Measurements from ENCODE around the gene ZNF423.
"Not testable (repeated sequence)": the region's sequence is repeated elsewhere in the genome, so short reads cannot be mapped to it uniquely, and the experiment has no call there.

ZNF423 gene

DNA sequence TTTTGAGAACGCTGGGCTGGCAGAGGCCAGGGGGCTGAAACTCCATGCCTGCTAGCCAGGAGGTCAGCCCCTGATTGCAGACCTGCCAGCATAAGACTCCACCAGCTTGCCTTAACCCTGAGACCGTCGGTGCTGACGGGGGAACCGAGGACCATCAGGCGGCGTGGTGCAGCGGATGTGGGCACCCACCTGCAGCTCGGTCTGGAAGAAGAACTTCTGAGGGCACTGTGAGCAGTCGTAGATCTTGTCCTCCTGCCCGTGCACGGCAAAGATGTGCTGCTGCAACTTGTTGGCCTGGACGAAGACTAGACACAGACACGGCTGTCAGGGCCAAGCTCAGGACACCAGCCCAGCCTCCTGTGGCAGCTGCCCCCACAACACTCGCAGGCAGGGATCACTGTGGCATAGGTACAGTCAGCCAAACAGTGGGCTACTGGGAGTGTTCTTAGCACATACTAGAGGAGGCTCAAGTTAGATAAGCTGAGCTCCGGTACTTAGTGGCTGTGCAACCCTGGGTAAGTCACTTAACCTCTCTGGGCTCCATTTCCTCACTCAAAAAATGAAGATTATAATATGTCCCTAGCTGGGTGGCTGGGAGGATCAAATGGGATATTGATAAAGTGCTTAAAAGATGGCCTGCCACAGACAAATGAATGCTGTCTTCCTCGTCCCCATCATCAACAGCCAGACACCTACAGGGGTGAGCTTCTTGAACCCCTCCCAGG is 332.3 kb downstream of the ZNF423 start:
- no peak for DNase-seq

DNA sequence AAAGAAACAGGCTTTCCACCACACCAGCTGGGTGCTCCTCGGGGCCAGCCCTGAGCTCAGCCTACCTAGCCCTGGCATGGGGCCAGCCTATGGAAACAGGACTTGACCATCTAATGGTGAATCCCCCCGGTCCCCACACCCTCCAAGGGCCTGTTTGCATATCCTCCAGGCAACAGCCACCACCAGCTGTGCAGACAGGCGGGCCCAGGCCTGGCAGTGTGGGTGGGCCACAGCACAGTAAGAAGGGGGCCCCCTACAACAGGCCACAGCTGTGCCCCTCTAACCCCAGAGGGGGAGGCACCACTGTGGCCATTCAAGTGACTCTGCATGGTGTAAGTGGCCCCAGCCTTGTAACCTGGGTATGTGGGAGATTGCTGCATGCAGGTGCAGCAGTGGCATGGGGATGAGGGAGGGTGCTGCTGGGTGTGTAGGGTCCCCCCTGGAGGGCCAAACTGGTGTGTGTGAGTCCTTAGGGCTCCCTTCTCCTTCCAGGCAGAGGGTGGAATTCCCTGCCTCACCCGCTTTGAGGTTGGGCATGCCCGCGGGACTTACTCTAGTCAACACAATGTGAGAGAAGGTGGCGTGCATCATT is 334.1 kb downstream of the ZNF423 start:
- no peak for DNase-seq

DNA sequence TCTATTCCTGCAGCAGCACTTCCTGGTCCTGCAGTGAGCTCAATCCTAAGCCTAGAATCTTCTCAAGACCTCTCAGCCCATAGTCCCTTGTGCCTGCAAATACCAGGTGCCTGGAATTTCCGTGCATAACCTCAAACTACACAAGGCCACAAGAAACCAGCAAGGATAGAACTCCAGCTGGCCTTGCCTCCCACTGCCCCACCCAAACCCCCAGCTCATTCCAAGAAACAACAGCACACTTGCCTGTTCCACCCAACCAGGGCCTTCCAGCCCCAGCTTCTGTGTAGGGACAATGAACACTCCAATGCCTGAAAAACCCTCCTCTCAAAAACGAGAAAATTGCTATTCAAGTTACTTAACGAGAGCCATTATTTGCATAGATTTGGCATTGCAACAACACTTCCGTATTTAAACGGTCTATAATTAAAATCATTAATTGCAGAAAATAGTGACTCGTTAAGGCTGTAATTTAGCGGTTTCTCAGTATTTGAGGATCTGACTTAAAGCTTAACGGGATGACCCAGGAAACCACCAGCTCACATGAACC is 335.3 kb downstream of the ZNF423 start:
- no peak for DNase-seq

DNA sequence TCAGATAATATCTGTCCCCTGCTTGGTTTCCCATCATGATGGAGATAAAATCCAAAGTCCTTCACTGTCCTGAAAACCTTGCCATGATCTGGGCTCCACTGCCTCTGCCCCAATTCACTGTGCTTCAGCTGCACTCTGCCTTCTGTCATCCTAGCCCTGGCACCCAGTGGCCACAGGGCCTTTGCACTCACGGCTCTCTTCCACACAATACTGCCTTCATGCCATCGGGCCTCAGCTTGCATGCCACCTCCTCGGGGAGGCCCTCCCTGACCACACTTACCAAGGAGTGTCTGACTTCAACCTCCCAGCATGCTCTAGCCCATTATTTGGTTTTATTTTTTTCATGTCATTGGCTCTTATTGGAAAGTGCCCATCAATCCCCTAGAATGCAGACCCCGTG is 336.2 kb downstream of the ZNF423 start:
- no peak for DNase-seq

DNA sequence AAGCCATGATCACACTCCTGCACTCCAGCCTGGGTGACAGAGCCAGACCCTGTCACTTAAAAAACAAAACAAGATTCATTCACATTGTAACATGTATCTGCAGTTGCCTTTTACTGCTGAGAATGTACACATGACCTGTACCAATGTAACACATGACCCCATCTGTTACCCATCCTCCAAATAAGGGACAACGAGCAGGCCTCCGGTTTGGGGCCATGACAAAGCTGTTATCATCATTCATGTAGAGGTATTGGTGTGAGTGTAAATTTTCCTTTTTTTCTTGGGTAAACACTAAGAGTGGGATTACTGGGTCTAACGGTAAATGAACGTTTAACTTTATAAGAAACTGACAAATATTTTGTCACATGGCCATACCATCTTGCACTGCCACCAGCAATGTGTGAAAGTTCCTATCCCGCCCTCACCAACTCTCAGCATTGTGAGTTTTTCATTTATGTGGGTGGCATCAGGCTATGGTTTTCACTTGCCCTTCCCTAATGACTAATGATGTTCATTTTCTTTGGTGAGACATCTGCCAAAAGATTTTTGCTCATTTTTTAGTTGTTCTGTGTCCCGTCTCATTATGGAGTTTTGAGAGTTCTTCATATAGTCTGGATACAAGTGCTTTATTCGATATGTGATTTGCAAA is 336.8 kb downstream of the ZNF423 start:
- DNase-seq = no peak

- no peak for DNase-seq
Measured at GRCh38 chr16:49516382-49517036, 339.4 kb downstream of the ZNF423 start.

DNA sequence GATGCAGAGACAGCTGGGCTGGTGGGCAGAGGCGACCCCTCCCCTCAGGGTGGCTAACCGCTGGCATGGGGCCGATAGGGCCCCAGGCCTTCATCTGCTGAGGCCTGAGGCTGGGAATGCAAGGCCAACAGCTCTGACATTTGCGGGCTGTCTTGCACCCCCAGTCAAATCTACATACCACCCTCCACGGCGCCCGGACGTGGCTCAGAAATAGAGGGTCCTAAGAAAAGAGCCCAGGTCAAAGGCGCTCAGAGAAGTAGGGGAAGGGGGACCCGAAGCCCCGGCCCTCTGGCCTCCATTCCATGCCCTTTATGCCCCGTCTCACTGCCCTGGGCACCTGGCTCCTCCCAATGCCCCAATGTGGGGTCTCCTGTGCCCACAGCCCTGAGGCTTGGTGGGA is 340.1 kb downstream of the ZNF423 start:
- no peak for DNase-seq

DNA sequence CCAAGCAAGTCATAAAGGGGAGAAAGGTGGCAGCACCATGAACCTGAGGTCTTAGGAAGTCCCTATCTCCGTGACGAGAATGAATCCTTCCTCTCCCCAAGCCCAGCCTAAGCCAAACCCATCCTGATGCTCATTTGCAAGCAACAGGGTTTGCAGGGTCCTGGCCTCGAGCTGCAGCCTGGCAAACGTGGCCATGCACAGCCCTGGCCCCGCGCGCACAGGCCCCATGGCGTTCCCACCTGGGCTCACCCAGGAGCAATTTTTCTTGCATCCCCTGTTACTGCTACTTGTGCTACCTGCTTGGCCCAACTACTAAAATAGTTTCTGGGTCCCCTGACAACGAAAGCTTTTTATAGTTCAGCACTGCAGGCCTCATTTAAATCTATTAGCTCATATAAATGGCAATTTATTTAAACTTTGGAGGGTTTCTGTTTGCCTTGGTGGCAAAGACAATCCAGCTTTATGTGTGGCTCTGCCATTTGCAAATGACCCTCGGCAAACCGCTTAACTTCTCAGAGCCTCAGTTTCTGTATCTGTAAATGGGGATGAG is 340.8 kb downstream of the ZNF423 start:
- DNase-seq = no peak

- no peak for DNase-seq
Measured at GRCh38 chr16:49514073-49514980, 341.6 kb downstream of the ZNF423 start.

DNA sequence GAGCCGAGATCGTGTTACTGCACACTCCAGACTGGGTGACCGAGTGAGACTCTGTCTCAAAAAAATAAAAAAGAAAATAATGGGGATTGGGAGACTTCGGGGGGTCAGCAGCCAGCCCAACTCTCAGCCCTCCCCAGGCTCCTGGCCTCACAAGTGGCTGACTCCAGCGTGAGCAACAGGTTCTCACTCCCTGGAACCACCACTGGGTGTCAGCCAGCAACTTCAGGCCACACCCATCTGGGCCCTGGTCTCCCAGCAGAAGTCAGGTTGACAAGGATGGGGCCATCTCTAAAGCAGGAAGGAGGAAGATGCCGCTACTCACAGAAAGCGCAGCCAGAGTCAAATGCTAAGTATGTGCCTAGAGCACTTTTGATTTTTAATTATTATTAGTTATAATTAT is 342.9 kb downstream of the ZNF423 start:
- no peak for DNase-seq

GRCh38 chr16:49510654-49511305 is 345.1 kb downstream of the ZNF423 start:
- DNase-seq = peak; percentile 62

DNA sequence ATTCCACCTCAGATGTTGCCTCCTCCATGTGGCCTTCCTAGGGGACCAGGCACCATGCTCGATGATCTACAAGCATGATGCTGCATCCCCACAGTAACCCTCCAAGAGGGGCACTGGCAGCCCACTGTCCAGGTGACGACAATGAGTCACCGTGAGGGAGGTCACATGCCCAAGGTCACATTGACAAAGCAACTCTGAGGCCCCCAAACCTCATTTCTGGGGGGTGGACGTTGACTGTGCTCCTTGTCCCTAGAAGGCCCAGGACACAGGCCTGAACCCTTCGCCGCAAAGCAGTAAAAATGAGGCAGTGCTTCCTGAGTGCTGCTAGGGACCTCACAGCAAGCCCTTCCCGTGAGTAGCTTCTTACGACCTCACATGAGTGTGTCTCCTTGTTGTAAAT is 345.8 kb downstream of the ZNF423 start:
- no peak for DNase-seq

GRCh38 chr16:49506058-49507013 is 349.6 kb downstream of the ZNF423 start:
- not testable (repeated sequence) for DNase-seq

- no peak for DNase-seq
Measured at GRCh38 chr16:49505556-49505955, 350.4 kb downstream of the ZNF423 start.

- no peak for DNase-seq
Measured at GRCh38 chr16:49504626-49505025, 351.3 kb downstream of the ZNF423 start.

GRCh38 chr16:49504023-49504364 is 351.9 kb downstream of the ZNF423 start:
- DNase-seq = no peak

- no peak for DNase-seq
Measured at GRCh38 chr16:49503256-49504022, 352.5 kb downstream of the ZNF423 start.

DNA sequence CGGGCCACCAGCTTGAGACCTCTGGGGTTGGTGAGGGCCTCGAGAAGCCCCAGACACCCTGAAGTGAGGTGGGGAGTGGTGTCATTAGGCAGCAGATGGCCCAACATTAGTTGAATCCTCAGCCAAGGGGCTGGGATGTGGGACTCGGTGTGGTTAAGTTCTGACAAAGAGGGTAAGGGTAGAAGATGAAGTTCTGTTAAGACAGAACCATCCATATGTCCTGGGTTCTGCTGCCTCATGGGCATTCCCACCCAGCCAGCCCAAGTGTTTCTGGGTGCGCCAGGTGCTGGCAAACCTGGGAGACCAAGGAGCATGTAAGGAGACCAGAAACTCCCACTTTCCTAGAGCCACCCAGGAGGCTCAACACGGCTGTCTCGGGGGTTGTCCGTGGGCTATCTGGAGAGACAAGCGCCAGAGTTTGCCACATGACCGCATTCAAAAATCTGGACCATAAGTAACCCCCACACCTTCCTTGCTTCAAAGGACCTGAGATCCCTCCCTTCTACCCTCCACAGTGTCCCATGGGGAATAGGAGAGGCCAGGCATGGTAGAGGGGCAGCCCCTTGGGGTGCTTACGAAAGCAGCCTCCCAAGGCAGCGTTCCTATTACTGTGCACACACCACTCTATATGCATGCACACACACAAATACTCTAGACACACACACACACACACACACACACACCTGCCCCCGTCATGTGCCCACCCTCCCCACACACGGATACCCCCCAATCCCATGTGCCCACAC is 353.6 kb downstream of the ZNF423 start:
- no peak for DNase-seq
